Endodermal cell (in vitro differentiated cells): ENCODE measurements around the gene PARD3B. TPM values are rescaled to one million over a fixed set of nuclear protein-coding genes. Genes with fewer than 3 reads are reported as not detected.

Experiments used
- DNase-seq: peaks from one replicate; pipeline ENCODE4 v3.0.0-alpha.2; 2017
- H3K27ac ChIP-seq: 2 replicates; pipeline ENCODE4 v1.5.1; 2013; ENCODE audit warnings: mild to moderate bottlenecking, low read depth, low read length, moderate library complexity
- H3K27me3 ChIP-seq: 2 replicates; pipeline ENCODE4 v1.6.1; 2013; ENCODE audit warnings: mild to moderate bottlenecking, low read length, moderate library complexity; ENCODE audit not compliant: insufficient read depth, control insufficient read depth, poor library complexity, severe bottlenecking
- H3K36me3 ChIP-seq: 2 replicates; pipeline ENCODE4 v1.7.0; 2013; ENCODE audit warnings: mild to moderate bottlenecking, low read length, moderate library complexity; ENCODE audit not compliant: control insufficient read depth, insufficient read depth
- H3K4me1 ChIP-seq: one replicate; pipeline ENCODE4 v1.7.0; 2013; ENCODE audit warnings: low read length; ENCODE audit not compliant: control insufficient read depth, insufficient read depth
- H3K4me3 ChIP-seq: 2 replicates; pipeline ENCODE4 v1.5.1; 2013; ENCODE audit warnings: mild to moderate bottlenecking, low read length, moderate library complexity
- H3K9ac ChIP-seq: 2 replicates; pipeline ENCODE4 v1.6.1; 2013; ENCODE audit warnings: mild to moderate bottlenecking, low read length, moderate library complexity; ENCODE audit not compliant: poor library complexity, severe bottlenecking; ENCODE audit errors: extremely low read depth
- H3K9me3 ChIP-seq: 2 replicates; pipeline ENCODE4 v1.6.1; 2013; ENCODE audit warnings: mild to moderate bottlenecking, low read length, moderate library complexity; ENCODE audit not compliant: control insufficient read depth
- H3K27ac Mint-ChIP-seq: 2 replicates; pipeline ENCODE4 v1.8.0; 2020; ENCODE audit warnings: mixed read lengths
- H3K27me3 Mint-ChIP-seq: 2 replicates; pipeline ENCODE4 v1.8.0; 2021; ENCODE audit warnings: mild to moderate bottlenecking, mixed read lengths; ENCODE audit not compliant: insufficient read depth
- H3K36me3 Mint-ChIP-seq: 2 replicates; pipeline ENCODE4 v1.8.0; 2020; ENCODE audit warnings: low read depth, mixed read lengths
- H3K4me1 Mint-ChIP-seq: 2 replicates; pipeline ENCODE4 v1.8.0; 2020; ENCODE audit warnings: mixed read lengths
- H3K4me3 Mint-ChIP-seq: 2 replicates; pipeline ENCODE4 v1.8.0; 2020; ENCODE audit warnings: mild to moderate bottlenecking, moderate library complexity, mixed read lengths
- H3K9me3 Mint-ChIP-seq: 2 replicates; pipeline ENCODE4 v1.8.0; 2020; ENCODE audit warnings: mild to moderate bottlenecking, mixed read lengths
- CTCF ChIP-seq: fragments of 200-600 bp; sonication (generic); conservative IDR thresholded peaks from 2 replicates; pipeline ENCODE4 v1.5.0; 2021; ENCODE audit warnings: antibody characterized with exemption, mild to moderate bottlenecking
- WGBS, 2 experiments: methylation state at CpG; one replicate each; pipeline versions ENCODE4 v1.1.5 to v1.1.7; 2013; ENCODE audit warnings: missing lambda C conversion rate in 2 of 2, mixed read lengths in 1 of 2; ENCODE audit not compliant: insufficient coverage in 1 of 2, insufficient read length in 1 of 2; 5-methylcytosine and 5-hydroxymethylcytosine counted together
- total RNA-seq, 2 donors: library from RNA; stranded (reverse); fragmentation: NEBNext Ultra II Directional in 1 of 2; extraction: Animal tissue kit (Norgen Biotek cat#: 25700) in 1 of 2; gene quantifications; 2 replicates in 1 of 2; 3 replicates in 1 of 2; pipeline ENCODE4 v1.2.1, GENCODE V29; 2021

The PARD3B gene
- total RNA-seq, 2 donors from 2014 or later = 2.5 to 5.6 TPM

GRCh38 chr2:204561771-204562170, 16.5 kb downstream of the PARD3B start:
- Mint-ChIP-seq H3K36me3 (peaks cover 5% of the 10 kb centered on the region), H3K27me3 (peaks cover 5% of the 10 kb centered on the region), H3K9me3 (peaks cover 13% of the 10 kb centered on the region), H3K27ac (no peak overlapping the region), H3K4me1 (no peaks in the 10 kb centered on the region), H3K4me3 (no peak overlapping the region)
- Histone ChIP-seq H3K9ac (no peak overlapping the region), H3K27me3 (no peaks in the 10 kb centered on the region), H3K36me3 (no peaks in the 10 kb centered on the region), H3K4me1 (no peaks in the 10 kb centered on the region), H3K4me3 (no peak overlapping the region), H3K27ac (no peak overlapping the region), H3K9me3 (peaks cover 10% of the 10 kb centered on the region)
- no peak for DNase-seq
- WGBS, 2 experiments = 90 to 94% methylated on average over 7 to 8 of the region's 8 CpGs
- no peak for TF ChIP-seq CTCF

- Histone ChIP-seq H3K9ac (no peak overlapping the region), H3K27ac (no peak overlapping the region), H3K4me3 (no peak overlapping the region), H3K36me3 (no peaks in the 10 kb centered on the region), H3K9me3 (no peaks in the 10 kb centered on the region), H3K27me3 (no peaks in the 10 kb centered on the region), H3K4me1 (no peaks in the 10 kb centered on the region)
- H3K4me1 Mint-ChIP-seq = peaks cover 10% of the 10 kb centered on the region
- H3K27me3 Mint-ChIP-seq = peaks cover 3% of the 10 kb centered on the region
- DNase-seq = no peak
- no peaks in the 10 kb centered on the region for H3K36me3 Mint-ChIP-seq
- 96 to 100% methylated on average over 1 of the region's 2 CpGs for WGBS, 2 experiments
- no peak for TF ChIP-seq CTCF
- H3K9me3 Mint-ChIP-seq = no peaks in the 10 kb centered on the region
- H3K4me3 Mint-ChIP-seq = no peak overlapping the region
- H3K27ac Mint-ChIP-seq = no peak overlapping the region
Measured at GRCh38 chr2:204566439-204566838, 21.2 kb downstream of the PARD3B start.

GRCh38 chr2:204570421-204570820, 25.1 kb downstream of the PARD3B start:
- DNase-seq = no peak
- H3K4me3 Mint-ChIP-seq = no peak overlapping the region
- Histone ChIP-seq H3K9me3 (no peaks in the 10 kb centered on the region), H3K27me3 (no peaks in the 10 kb centered on the region), H3K9ac (no peak overlapping the region), H3K4me1 (no peaks in the 10 kb centered on the region), H3K36me3 (no peaks in the 10 kb centered on the region), H3K4me3 (no peak overlapping the region), H3K27ac (no peak overlapping the region)
- peaks cover 10% of the 10 kb centered on the region for H3K4me1 Mint-ChIP-seq
- no peak overlapping the region for H3K27ac Mint-ChIP-seq
- peaks cover 3% of the 10 kb centered on the region for H3K27me3 Mint-ChIP-seq
- WGBS, 2 experiments = 72 to 100% methylated on average over 1 of the region's 1 CpG
- H3K9me3 Mint-ChIP-seq = no peaks in the 10 kb centered on the region
- no peaks in the 10 kb centered on the region for H3K36me3 Mint-ChIP-seq
- TF ChIP-seq CTCF = no peak
